Osteoblast (primary cell): ENCODE measurements around the gene APC2. TPM values are rescaled to one million over a fixed set of nuclear protein-coding genes. Genes with fewer than 3 reads are reported as not detected.

Experiments used
- DNase-seq: peaks from one replicate; pipeline ENCODE4 v3.0.0; 2011; ENCODE audit warnings: low spot score, mixed read lengths; ENCODE audit not compliant: insufficient read length; ENCODE audit errors: missing footprints
- H2AFZ ChIP-seq: 2 replicates; pipeline ENCODE4 v1.6.0; 2011; ENCODE audit warnings: mild to moderate bottlenecking, low read length
- H3K27ac ChIP-seq: 2 replicates; pipeline ENCODE4 v1.5.1; 2011; ENCODE audit warnings: mild to moderate bottlenecking, low read depth, low read length, moderate library complexity
- H3K27me3 ChIP-seq: 2 replicates; pipeline ENCODE4 v1.6.0; 2012; ENCODE audit warnings: mild to moderate bottlenecking, control low read depth, inconsistent platforms, low read length, moderate library complexity; ENCODE audit not compliant: insufficient read depth
- H3K36me3 ChIP-seq: 2 replicates; pipeline ENCODE4 v1.5.1; 2011; ENCODE audit warnings: mild to moderate bottlenecking, low read length, control low read depth, moderate library complexity; ENCODE audit not compliant: insufficient read depth
- H3K4me1 ChIP-seq: 2 replicates; pipeline ENCODE4 v1.5.1; 2011; ENCODE audit warnings: mild to moderate bottlenecking, low read length, control low read depth, moderate library complexity; ENCODE audit not compliant: insufficient read depth
- H3K4me2 ChIP-seq: 2 replicates; pipeline ENCODE4 v1.6.0; 2011; ENCODE audit warnings: mild to moderate bottlenecking, low read length; ENCODE audit not compliant: insufficient read depth
- H3K4me3 ChIP-seq: fragments of 200-600 bp; sonication (generic); 3 replicates; pipeline ENCODE4 v1.5.1; 2012; ENCODE audit warnings: mild to moderate bottlenecking, low read length, inconsistent platforms; ENCODE audit not compliant: insufficient read depth
- H3K79me2 ChIP-seq: 2 replicates; pipeline ENCODE4 v1.6.0; 2012; ENCODE audit warnings: mild to moderate bottlenecking, low read length, control low read depth, inconsistent platforms; ENCODE audit not compliant: insufficient read depth
- H3K9me3 ChIP-seq: 2 replicates; pipeline ENCODE4 v1.5.1; 2011; ENCODE audit warnings: low read depth, low read length, control low read depth
- H4K20me1 ChIP-seq: 2 replicates; pipeline ENCODE4 v1.6.0; 2012; ENCODE audit warnings: mild to moderate bottlenecking, low read length, control low read depth; ENCODE audit not compliant: insufficient read depth
- CTCF ChIP-seq: IDR thresholded peaks from 2 replicates; pipeline ENCODE4 v1.5.1; 2011; ENCODE audit warnings: mild to moderate bottlenecking, low read depth, low read length, moderate library complexity; ENCODE audit errors: extremely low read depth
- total RNA-seq: library from RNA; depleted of rRNA; stranded (reverse); fragments of >200 nt; gene quantifications from 2 replicates; pipeline ENCODE4 v1.2.3, GENCODE V29; 2012

Gene APC2
- total RNA-seq, 1 donor, result 0.36 TPM

DNA sequence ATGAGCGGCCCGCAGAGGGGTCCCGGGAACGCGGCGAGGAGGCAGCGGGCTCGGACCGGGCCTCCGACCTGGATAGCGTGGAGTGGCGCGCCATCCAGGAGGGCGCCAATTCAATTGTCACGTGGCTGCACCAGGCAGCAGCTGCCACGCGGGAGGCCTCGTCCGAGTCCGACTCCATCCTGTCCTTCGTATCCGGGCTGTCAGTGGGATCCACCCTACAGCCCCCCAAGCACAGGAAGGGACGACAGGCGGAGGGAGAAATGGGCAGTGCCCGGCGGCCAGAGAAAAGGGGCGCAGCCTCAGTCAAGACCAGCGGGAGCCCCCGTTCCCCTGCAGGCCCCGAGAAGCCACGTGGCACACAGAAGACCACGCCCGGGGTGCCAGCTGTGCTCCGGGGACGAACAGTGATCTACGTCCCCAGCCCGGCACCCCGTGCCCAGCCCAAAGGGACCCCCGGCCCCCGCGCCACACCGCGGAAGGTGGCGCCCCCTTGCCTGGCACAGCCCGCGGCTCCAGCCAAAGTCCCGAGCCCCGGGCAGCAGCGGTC, 18.4 kb downstream of the APC2 start:
- Histone ChIP-seq H3K9me3 (no peaks in the 10 kb centered on the region), H3K4me2 (no peak overlapping the region), H2AFZ (no peak overlapping the region), H4K20me1 (peaks cover 59% of the 10 kb centered on the region), H3K36me3 (no peaks in the 10 kb centered on the region), H3K4me3 (no peak overlapping the region), H3K27ac (no peak overlapping the region), H3K27me3 (peaks cover 67% of the 10 kb centered on the region), H3K79me2 (no peaks in the 10 kb centered on the region), H3K4me1 (no peaks in the 10 kb centered on the region)
- peak; percentile 94 for DNase-seq
- TF ChIP-seq CTCF, result no peak

GRCh38 chr19:1468821-1469254, 18.9 kb downstream of the APC2 start:
- no peak for TF ChIP-seq CTCF
- no peaks in the 10 kb centered on the region for H3K9me3 ChIP-seq
- H4K20me1 ChIP-seq, result peaks cover 64% of the 10 kb centered on the region
- peak; percentile 98 for DNase-seq
- no peak overlapping the region for H3K4me2 ChIP-seq
- H3K4me3 ChIP-seq, result no peak overlapping the region
- peaks cover 68% of the 10 kb centered on the region for H3K27me3 ChIP-seq
- H3K27ac ChIP-seq, result no peak overlapping the region
- no peaks in the 10 kb centered on the region for H3K4me1 ChIP-seq
- no peaks in the 10 kb centered on the region for H3K36me3 ChIP-seq
- no peak overlapping the region for H2AFZ ChIP-seq
- no peaks in the 10 kb centered on the region for H3K79me2 ChIP-seq

DNA sequence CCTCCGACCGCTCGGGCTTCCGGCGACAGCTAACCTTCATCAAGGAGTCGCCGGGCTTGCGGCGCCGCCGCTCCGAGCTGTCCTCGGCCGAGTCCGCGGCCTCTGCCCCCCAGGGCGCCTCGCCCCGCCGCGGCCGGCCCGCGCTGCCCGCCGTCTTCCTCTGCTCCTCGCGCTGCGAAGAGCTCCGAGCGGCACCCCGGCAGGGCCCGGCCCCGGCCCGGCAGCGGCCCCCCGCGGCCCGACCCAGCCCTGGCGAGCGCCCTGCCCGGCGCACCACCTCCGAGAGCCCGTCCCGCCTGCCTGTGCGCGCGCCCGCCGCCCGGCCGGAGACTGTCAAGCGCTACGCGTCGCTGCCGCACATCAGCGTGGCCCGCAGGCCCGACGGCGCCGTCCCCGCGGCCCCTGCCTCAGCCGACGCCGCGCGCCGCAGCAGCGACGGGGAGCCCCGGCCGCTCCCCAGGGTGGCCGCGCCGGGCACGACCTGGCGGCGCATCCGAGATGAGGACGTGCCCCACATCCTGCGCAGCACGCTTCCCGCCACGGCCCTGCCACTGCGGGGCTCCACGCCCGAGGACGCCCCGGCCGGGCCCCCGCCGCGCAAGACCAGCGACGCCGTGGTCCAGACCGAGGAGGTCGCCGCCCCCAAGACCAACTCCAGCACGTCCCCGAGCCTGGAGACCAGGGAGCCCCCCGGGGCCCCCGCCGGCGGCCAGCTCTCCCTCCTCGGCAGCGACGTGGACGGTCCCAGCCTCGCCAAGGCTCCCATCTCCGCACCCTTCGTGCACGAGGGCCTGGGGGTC, 19.5 kb downstream of the APC2 start:
- Histone ChIP-seq H3K27me3 (peaks cover 68% of the 10 kb centered on the region), H3K4me3 (no peak overlapping the region)
- DNase-seq, result peak; percentile 94

More for the DNA sequence above, 19.5 kb downstream of the APC2 start:
- H3K27ac ChIP-seq, result no peak overlapping the region
- H3K36me3 ChIP-seq, result no peaks in the 10 kb centered on the region
- H2AFZ ChIP-seq, result no peak overlapping the region
- H3K79me2 ChIP-seq, result no peaks in the 10 kb centered on the region
- no peaks in the 10 kb centered on the region for H3K4me1 ChIP-seq
- no peak overlapping the region for H3K4me2 ChIP-seq
- H4K20me1 ChIP-seq, result peaks cover 70% of the 10 kb centered on the region
- H3K9me3 ChIP-seq, result no peaks in the 10 kb centered on the region
- no peak for TF ChIP-seq CTCF
